ENCODE results near the gene HIRA.

GRCh38 chr22:19419086-19419463, 12.5 kb downstream of the HIRA start:
- TF ChIP-seq FOSL1 (IDR thresholded peaks at IDR 0.05; ENCODE audit: insufficient read depth, low read depth, low read length) (no peak), POLR2AphosphoS5 (IDR thresholded peaks at IDR 0.05; ENCODE audit: low read depth, low read length) (no peak), CTCF (IDR thresholded peaks at IDR 0.05; ENCODE audit: control extremely low read depth in 1 of 3, insufficient read depth in 1 of 3, low read depth in 1 of 3, low read length in 3 of 3) (no peak), NRF1 (IDR thresholded peaks at IDR 0.05; ENCODE audit: low read depth, low read length) (no peak), CHD2 (IDR thresholded peaks at IDR 0.05; ENCODE audit: low read length) (no peak), CREB1 (IDR thresholded peaks at IDR 0.05) (no peak), POLR2A (IDR thresholded peaks at IDR 0.05; ENCODE audit: control extremely low read depth in 1 of 2, low read depth in 2 of 2, low read length in 2 of 2) (no peak), BACH1 (IDR thresholded peaks at IDR 0.05; ENCODE audit: low read length) (no peak)
